Measurements from ENCODE around the gene ETFB.
A peak's percentile ranks its signal among the peaks of the same experiment; 100 is the strongest.

ETFB gene

GRCh38 chr19:51342631-51343569, 23.3 kb downstream of the ETFB start:
- TF ChIP-seq CTCF (IDR thresholded peaks at IDR 0.05; ENCODE audit: borderline replicate concordance, control extremely low read depth, extremely low read depth, insufficient read depth, missing control alignments): no peak
- DNase-seq (ENCODE audit: low spot score): no peak
- in situ Hi-C loops (cut with MboI; ENCODE audit: low sequenced_read_pairs, unreplicated experiment): loop anchor here (25.0 kb wide), 1 partner anchor 319 kb away; no protein-coding TSS in a partner anchor

- TF ChIP-seq CTCF (IDR thresholded peaks at IDR 0.05; ENCODE audit: borderline replicate concordance, control extremely low read depth, extremely low read depth, insufficient read depth, missing control alignments): no peak
- in situ Hi-C loops (cut with MboI; ENCODE audit: low sequenced_read_pairs, unreplicated experiment): loop anchor here (25.0 kb wide), 1 partner anchor 320 kb away; no protein-coding TSS in a partner anchor
- no peak for DNase-seq (ENCODE audit: low spot score)
Measured at GRCh38 chr19:51341976-51342580, 24.1 kb downstream of the ETFB start, which contains the start of gene VSIG10L. VSIG10L (minus strand) TSS chr19:51342139; CDS start chr19:51342124, 15 bp downstream.

- in situ Hi-C loops (cut with MboI; ENCODE audit: low sequenced_read_pairs, unreplicated experiment): loop anchor here (25.0 kb wide), 1 partner anchor 321 kb away; no protein-coding TSS in a partner anchor
- no peak for DNase-seq (ENCODE audit: low spot score)
- TF ChIP-seq CTCF (IDR thresholded peaks at IDR 0.05; ENCODE audit: borderline replicate concordance, control extremely low read depth, extremely low read depth, insufficient read depth, missing control alignments): no peak
Measured at GRCh38 chr19:51341066-51341465, 25.1 kb downstream of the ETFB start.

GRCh38 chr19:51339687-51340656, 26.2 kb downstream of the ETFB start:
- in situ Hi-C loops (cut with MboI; ENCODE audit: low sequenced_read_pairs, unreplicated experiment): loop anchor here (25.0 kb wide), 1 partner anchor 322 kb away; no protein-coding TSS in a partner anchor
- peak; percentile 100 for DNase-seq (ENCODE audit: low spot score)
- peak; percentile 34 for TF ChIP-seq CTCF (IDR thresholded peaks at IDR 0.05; ENCODE audit: borderline replicate concordance, control extremely low read depth, extremely low read depth, insufficient read depth, missing control alignments)

GRCh38 chr19:51339313-51339686, 26.9 kb downstream of the ETFB start:
- TF ChIP-seq CTCF (IDR thresholded peaks at IDR 0.05; ENCODE audit: borderline replicate concordance, control extremely low read depth, extremely low read depth, insufficient read depth, missing control alignments): no peak
- peak; percentile 43 for DNase-seq (ENCODE audit: low spot score)
- in situ Hi-C loops (cut with MboI; ENCODE audit: low sequenced_read_pairs, unreplicated experiment): loop anchor here (25.0 kb wide), 1 partner anchor 323 kb away; no protein-coding TSS in a partner anchor
